Thyroid gland (tissue), 4 donors: ENCODE results near the gene ADAMTS2.

ENCODE experiments used
- POLR2A ChIP-seq, 2 donors: fragments of 450-650 bp; IDR thresholded peaks; one replicate each; pipeline ENCODE4 v1.6.1; 2017; ENCODE audit warnings: antibody characterized with exemption in 2 of 2, mild to moderate bottlenecking in 2 of 2, moderate library complexity in 1 of 2
- TF ChIP-seq, protein P1 (sequence below), 6 experiments: fragments of 200-600 bp in 3 of 6; fragments of 450-650 bp in 3 of 6; sonication (generic) in 3 of 6; IDR thresholded peaks; one replicate each; pipeline ENCODE4 v1.5.1; 2016 to 2019; ENCODE audit warnings: antibody characterized with exemption in 6 of 6, mild to moderate bottlenecking in 2 of 6, inconsistent platforms in 1 of 6, moderate library complexity in 1 of 6

DNA sequence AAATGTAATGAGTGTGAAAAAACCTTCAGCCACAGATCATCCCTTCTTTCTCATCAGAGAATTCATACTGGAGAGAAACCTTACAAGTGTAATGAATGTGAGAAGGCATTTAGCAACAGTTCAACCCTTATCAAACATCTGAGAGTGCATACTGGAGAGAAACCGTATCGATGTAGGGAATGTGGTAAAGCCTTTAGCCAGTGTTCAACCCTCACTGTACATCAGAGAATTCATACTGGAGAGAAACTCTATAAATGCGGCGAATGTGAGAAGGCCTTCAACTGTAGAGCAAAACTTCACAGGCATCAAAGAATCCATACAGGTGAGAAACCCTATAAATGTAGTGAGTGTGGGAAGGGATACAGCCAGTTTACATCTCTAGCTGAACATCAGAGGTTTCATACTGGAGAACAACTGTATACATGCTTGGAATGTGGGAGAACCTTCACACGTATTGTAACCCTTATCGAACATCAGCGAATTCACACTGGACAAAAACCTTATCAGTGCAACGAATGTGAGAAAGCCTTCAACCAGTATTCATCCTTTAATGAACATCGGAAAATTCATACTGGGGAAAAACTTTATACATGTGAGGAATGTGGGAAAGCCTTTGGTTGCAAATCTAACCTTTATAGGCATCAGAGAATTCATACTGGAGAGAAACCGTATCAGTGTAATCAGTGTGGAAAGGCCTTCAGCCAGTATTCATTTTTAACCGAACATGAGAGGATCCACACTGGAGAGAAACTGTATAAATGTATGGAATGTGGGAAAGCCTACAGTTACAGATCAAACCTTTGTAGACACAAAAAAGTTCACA lies 265.9 kb downstream of the ADAMTS2 start:
- TF ChIP-seq, protein P1, sequence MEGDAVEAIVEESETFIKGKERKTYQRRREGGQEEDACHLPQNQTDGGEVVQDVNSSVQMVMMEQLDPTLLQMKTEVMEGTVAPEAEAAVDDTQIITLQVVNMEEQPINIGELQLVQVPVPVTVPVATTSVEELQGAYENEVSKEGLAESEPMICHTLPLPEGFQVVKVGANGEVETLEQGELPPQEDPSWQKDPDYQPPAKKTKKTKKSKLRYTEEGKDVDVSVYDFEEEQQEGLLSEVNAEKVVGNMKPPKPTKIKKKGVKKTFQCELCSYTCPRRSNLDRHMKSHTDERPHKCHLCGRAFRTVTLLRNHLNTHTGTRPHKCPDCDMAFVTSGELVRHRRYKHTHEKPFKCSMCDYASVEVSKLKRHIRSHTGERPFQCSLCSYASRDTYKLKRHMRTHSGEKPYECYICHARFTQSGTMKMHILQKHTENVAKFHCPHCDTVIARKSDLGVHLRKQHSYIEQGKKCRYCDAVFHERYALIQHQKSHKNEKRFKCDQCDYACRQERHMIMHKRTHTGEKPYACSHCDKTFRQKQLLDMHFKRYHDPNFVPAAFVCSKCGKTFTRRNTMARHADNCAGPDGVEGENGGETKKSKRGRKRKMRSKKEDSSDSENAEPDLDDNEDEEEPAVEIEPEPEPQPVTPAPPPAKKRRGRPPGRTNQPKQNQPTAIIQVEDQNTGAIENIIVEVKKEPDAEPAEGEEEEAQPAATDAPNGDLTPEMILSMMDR (IDR thresholded peaks at IDR 0.05), result no peak
- TF ChIP-seq POLR2A (IDR thresholded peaks at IDR 0.05), result no peak
